Measurements from ENCODE around the gene AUTS2. TPM values are rescaled to one million over a fixed set of nuclear protein-coding genes. Genes with fewer than 3 reads are reported as not detected.

Gene AUTS2
- total and polyA plus RNA-seq, 9 of the 15 experiments (the other 6 are each of a cell fraction or from before 2014, with no cell fraction given): 0.58 TPM; not detected in 8

DNA sequence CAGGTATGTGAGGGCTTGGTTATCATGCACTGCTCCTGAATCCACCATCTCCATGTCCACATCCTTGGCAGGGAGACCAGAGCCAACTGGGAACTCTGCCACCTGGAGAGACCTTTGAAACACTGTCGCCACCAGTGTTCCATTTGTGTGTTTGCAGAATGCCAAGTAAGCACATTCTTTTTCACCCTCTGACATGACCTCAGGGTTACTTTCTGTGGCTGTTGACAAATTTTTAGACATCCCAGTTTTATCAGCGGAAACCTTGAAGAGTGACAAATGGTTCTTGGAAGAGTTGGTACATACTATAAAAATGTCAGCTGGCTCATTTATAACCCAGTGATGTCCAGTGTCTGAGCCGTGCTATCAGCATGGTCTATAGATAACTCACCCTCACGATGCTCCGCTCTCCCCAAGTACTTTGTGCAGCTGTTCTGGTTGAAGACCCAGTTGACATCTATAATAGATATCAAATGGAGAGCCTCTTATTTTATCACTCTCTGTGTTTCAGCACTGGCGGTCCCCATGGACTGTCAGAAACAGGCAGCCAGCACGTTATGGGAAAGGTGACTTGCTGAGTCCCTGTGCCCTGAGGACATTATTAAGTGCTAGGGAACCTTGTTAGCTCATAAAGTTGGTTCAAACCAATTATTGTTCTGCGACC is 970.5 kb downstream of the AUTS2 start (continued):
- TF ChIP-seq RNF2 (IDR thresholded peaks at IDR 0.05) (peak; percentile 64; the same call in 1 of the 2 replicates), TBL1XR1 (IDR thresholded peaks at IDR 0.05; ENCODE audit: low read length in 2 of 2) (peak in 1 of 2 experiments; percentile 94; a peak in 2 of 4 replicates), TFAM (CRISPR knock-in tag; conservative IDR thresholded peaks at IDR 0.05) (no peak), CBFA2T2 (conservative IDR thresholded peaks at IDR 0.05) (peak; percentile 88), BHLHE40 (IDR thresholded peaks at IDR 0.05; ENCODE audit: low read length) (peak; percentile 58), NFIC (IDR thresholded peaks at IDR 0.05) (peak; percentile 65), FOXM1 (IDR thresholded peaks at IDR 0.05; ENCODE audit: low read depth) (peak; percentile 37; the same call in 1 of the 2 replicates), FOXM1 (CRISPR knock-in tag; IDR thresholded peaks at IDR 0.05; ENCODE audit: low read depth) (no peak), MEF2A (IDR thresholded peaks at IDR 0.05; ENCODE audit: control insufficient read depth, low read depth, low read length) (peak; percentile 79; the same call in 1 of the 2 replicates), SMARCA4 (IDR thresholded peaks at IDR 0.05) (peak; percentile 79), RAD21 (CRISPR knock-in tag; conservative IDR thresholded peaks at IDR 0.05 in 1 of 2, IDR thresholded peaks at IDR 0.05 in 1 of 2) (0 out of 4 replicates have a peak, but pooled peaks of 1 of the 2 experiments have one; percentile 15), CCNT2 (IDR thresholded peaks at IDR 0.05; ENCODE audit: borderline replicate concordance, extremely low read depth, insufficient read length, low read depth, low read length) (peak; percentile 97), EP300 (IDR thresholded peaks at IDR 0.05; ENCODE audit: low read length) (peak; percentile 96), ZEB2 (IDR thresholded peaks at IDR 0.05) (peak; percentile 51; the same call in 1 of the 2 replicates), ESRRA (IDR thresholded peaks at IDR 0.05; ENCODE audit: borderline replicate concordance, low read depth) (0 out of 2 replicates have a peak, but pooled peaks have one; percentile 38), ZNF644 (tag; IDR thresholded peaks at IDR 0.05; ENCODE audit: low read depth) (peak; percentile 74; the same call in 1 of the 2 replicates), MBD2 (IDR thresholded peaks at IDR 0.05; ENCODE audit: borderline replicate concordance, low read depth) (0 out of 2 replicates have a peak, but pooled peaks have one; percentile 45), MEIS2 (IDR thresholded peaks at IDR 0.05; ENCODE audit: partially characterized antibody) (peak; percentile 100), ZNF584 (CRISPR knock-in tag; IDR thresholded peaks at IDR 0.05; ENCODE audit: low read depth) (0 out of 2 replicates have a peak, but pooled peaks have one; percentile 22), SMAD2 (IDR thresholded peaks at IDR 0.05; ENCODE audit: low read depth, low read length) (no peak), ARHGAP35 (IDR thresholded peaks at IDR 0.05; ENCODE audit: partially characterized antibody) (peak; percentile 88), HDAC2 (IDR thresholded peaks at IDR 0.05) (peak; percentile 60; the same call in 1 of the 2 replicates), ZNF146 (CRISPR knock-in tag; IDR thresholded peaks at IDR 0.05; ENCODE audit: unreplicated experiment) (peak; percentile 14), MAFG (tag; conservative IDR thresholded peaks at IDR 0.05) (peak; percentile 98), ETV5 (CRISPR knock-in tag; IDR thresholded peaks at IDR 0.05; ENCODE audit: low read depth) (0 out of 2 replicates have a peak, but pooled peaks have one; percentile 21), ARID1B (IDR thresholded peaks at IDR 0.05) (peak; percentile 92)
- TF ChIP-seq, protein P1, sequence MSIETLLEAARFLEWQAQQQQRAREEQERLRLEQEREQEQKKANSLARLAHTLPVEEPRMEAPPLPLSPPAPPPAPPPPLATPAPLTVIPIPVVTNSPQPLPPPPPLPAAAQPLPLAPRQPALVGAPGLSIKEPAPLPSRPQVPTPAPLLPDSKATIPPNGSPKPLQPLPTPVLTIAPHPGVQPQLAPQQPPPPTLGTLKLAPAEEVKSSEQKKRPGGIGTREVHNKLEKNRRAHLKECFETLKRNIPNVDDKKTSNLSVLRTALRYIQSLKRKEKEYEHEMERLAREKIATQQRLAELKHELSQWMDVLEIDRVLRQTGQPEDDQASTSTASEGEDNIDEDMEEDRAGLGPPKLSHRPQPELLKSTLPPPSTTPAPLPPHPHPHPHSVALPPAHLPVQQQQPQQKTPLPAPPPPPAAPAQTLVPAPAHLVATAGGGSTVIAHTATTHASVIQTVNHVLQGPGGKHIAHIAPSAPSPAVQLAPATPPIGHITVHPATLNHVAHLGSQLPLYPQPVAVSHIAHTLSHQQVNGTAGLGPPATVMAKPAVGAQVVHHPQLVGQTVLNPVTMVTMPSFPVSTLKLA (conservative IDR thresholded peaks at IDR 0.05): peak in 1 of 2 experiments; percentile 17; a peak in 2 of 4 replicates
- TF ChIP-seq, protein P2, sequence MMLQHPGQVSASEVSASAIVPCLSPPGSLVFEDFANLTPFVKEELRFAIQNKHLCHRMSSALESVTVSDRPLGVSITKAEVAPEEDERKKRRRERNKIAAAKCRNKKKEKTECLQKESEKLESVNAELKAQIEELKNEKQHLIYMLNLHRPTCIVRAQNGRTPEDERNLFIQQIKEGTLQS (IDR thresholded peaks at IDR 0.05): peak; percentile 16; the same call in 1 of the 2 replicates
- TF ChIP-seq, protein P2 (CRISPR knock-in tag; conservative IDR thresholded peaks at IDR 0.05): no peak
